H1 (cell line): ENCODE measurements around the gene SLC39A13. TPM values are rescaled to one million over a fixed set of nuclear protein-coding genes. Genes with fewer than 3 reads are reported as not detected.

ENCODE experiments used
- CTCF ChIA-PET: fragments of 300-600 bp; sonication (Branson Sonifier 250); formaldehyde crosslinking; loops from one replicate; lab custom pipeline; 2021; ENCODE audit not compliant: partially characterized antibody; lab: Charles Lee
- POLR2A ChIA-PET: fragments of 300-600 bp; sonication (Branson Sonifier 250); formaldehyde crosslinking; loops from one replicate; lab custom pipeline; 2021; ENCODE audit warnings: inconsistent platforms; ENCODE audit not compliant: partially characterized antibody; lab: Charles Lee
- DNase-seq, 2 experiments: peaks; one replicate each; pipeline versions ENCODE4 v3.0.0 to v3.0.0-alpha.2; 2010 to 2022; ENCODE audit warnings: low spot score in 2 of 2, low read depth in 1 of 2, mixed read lengths in 1 of 2
- FAIRE-seq: peaks from 2 replicates; lab custom pipeline; 2011; peaks lifted over from hg19 to GRCh38; lab: Jason Lieb, UNC
- H2AFZ ChIP-seq: 2 replicates; pipeline ENCODE4 v1.8.1; 2012; ENCODE audit warnings: low read length, inconsistent platforms
- H2AK5ac ChIP-seq: 2 replicates; pipeline ENCODE4 v1.6.1; 2013; ENCODE audit warnings: low read depth, low read length
- H2BK120ac ChIP-seq: replicated peaks from 2 replicates; pipeline ENCODE3; 2013; ENCODE audit warnings: low read depth, low read length, inconsistent platforms
- H2BK12ac ChIP-seq: 2 replicates; pipeline ENCODE4 v1.6.1; 2013; ENCODE audit warnings: low read depth, low read length
- H2BK15ac ChIP-seq: 2 replicates; pipeline ENCODE4 v1.6.1; 2013; ENCODE audit warnings: low read length
- H2BK20ac ChIP-seq: 2 replicates; pipeline ENCODE4 v1.6.1; 2013; ENCODE audit warnings: low read length
- H2BK5ac ChIP-seq: 2 replicates; pipeline ENCODE4 v1.6.1; 2013; ENCODE audit warnings: low read depth, low read length
- H3K14ac ChIP-seq: 2 replicates; pipeline ENCODE4 v1.6.1; 2013; ENCODE audit warnings: inconsistent platforms; ENCODE audit not compliant: insufficient read length
- H3K18ac ChIP-seq: 2 replicates; pipeline ENCODE4 v1.6.1; 2013; ENCODE audit warnings: low read length; ENCODE audit errors: extremely low read depth
- H3K23ac ChIP-seq: 2 replicates; pipeline ENCODE4 v1.6.1; 2013; ENCODE audit warnings: inconsistent platforms; ENCODE audit not compliant: insufficient read length
- H3K23me2 ChIP-seq: 2 replicates; pipeline ENCODE4 v1.6.1; 2013; ENCODE audit warnings: low read depth, low read length
- H3K27ac ChIP-seq: 2 replicates; pipeline ENCODE4 v1.6.1; 2011; ENCODE audit warnings: low read depth, low read length, inconsistent platforms
- H3K27me3 ChIP-seq, 4 experiments: replicated peaks in 1 of 4; 1 replicate in 1 of 4; 2 replicates in 3 of 4; pipeline versions ENCODE4 v1.6.1 to v1.8.1; 2011 to 2013; ENCODE audit warnings: low read length in 3 of 4, mild to moderate bottlenecking in 3 of 4, inconsistent platforms in 2 of 4, mixed read lengths in 2 of 4, moderate library complexity in 1 of 4; ENCODE audit not compliant: control insufficient read depth in 3 of 4, insufficient read depth in 3 of 4; ENCODE audit errors: extremely low read depth in 1 of 4
- H3K36me3 ChIP-seq, 4 experiments: 2 replicates each; pipeline versions ENCODE4 v1.6.1 to v1.8.1; 2011 to 2013; ENCODE audit warnings: mild to moderate bottlenecking in 4 of 4, low read length in 3 of 4, moderate library complexity in 2 of 4, control low read depth in 1 of 4, inconsistent platforms in 1 of 4; ENCODE audit not compliant: insufficient read depth in 4 of 4, control insufficient read depth in 2 of 4
- H3K4ac ChIP-seq: replicated peaks from 2 replicates; pipeline ENCODE3; 2013; ENCODE audit warnings: low read length, low read depth, mixed read lengths, inconsistent platforms; ENCODE audit not compliant: insufficient read length
- H3K4me1 ChIP-seq, 4 experiments: replicated peaks in 1 of 4; 1 replicate in 1 of 4; 2 replicates in 3 of 4; pipeline versions ENCODE4 v1.6.1 to v1.8.1; 2011 to 2013; ENCODE audit warnings: low read length in 3 of 4, inconsistent platforms in 2 of 4, mixed read lengths in 1 of 4; ENCODE audit not compliant: insufficient read depth in 4 of 4, control insufficient read depth in 3 of 4
- H3K4me2 ChIP-seq, 2 experiments: 2 replicates each; pipeline versions ENCODE4 v1.6.1 to v1.8.1; 2011 to 2013; ENCODE audit warnings: low read depth in 2 of 2, low read length in 2 of 2, control low read depth in 1 of 2, inconsistent platforms in 1 of 2, mild to moderate bottlenecking in 1 of 2; ENCODE audit not compliant: insufficient read depth in 1 of 2
- H3K4me3 ChIP-seq, 4 experiments: fragments of 200-600, 300-600 bp in 1 of 4; sonication (generic), shearing (Covaris generic), sonication (Bioruptor Twin) in 1 of 4; 2 replicates each; pipeline versions ENCODE4 v1.5.1 to v1.8.1; 2011 to 2016; ENCODE audit warnings: low read length in 4 of 4, low read depth in 3 of 4, control low read depth in 2 of 4, inconsistent platforms in 2 of 4, mild to moderate bottlenecking in 2 of 4, mixed read lengths in 1 of 4, moderate library complexity in 1 of 4; ENCODE audit not compliant: insufficient read depth in 2 of 4; ENCODE audit errors: extremely low read depth in 1 of 4
- H3K56ac ChIP-seq: replicated peaks from 2 replicates; pipeline ENCODE3; 2013; ENCODE audit warnings: low read depth, mild to moderate bottlenecking, mixed read lengths, low read length, inconsistent platforms; ENCODE audit not compliant: insufficient read length
- H3K79me1 ChIP-seq: 2 replicates; pipeline ENCODE4 v1.6.1; 2013; ENCODE audit warnings: low read depth, low read length, control low read depth
- H3K79me2 ChIP-seq, 2 experiments: 2 replicates each; pipeline versions ENCODE4 v1.6.1 to v1.8.1; 2012 to 2013; ENCODE audit warnings: low read length in 2 of 2, mild to moderate bottlenecking in 2 of 2, inconsistent platforms in 1 of 2; ENCODE audit not compliant: insufficient read depth in 2 of 2, control insufficient read depth in 1 of 2
- H3K9ac ChIP-seq, 4 experiments: replicated peaks in 1 of 4; 1 replicate in 1 of 4; 2 replicates in 3 of 4; pipeline versions ENCODE4 v1.6.1 to v1.8.1; 2011 to 2013; ENCODE audit warnings: low read depth in 3 of 4, low read length in 3 of 4, control low read depth in 2 of 4, mild to moderate bottlenecking in 2 of 4, moderate library complexity in 2 of 4, inconsistent platforms in 1 of 4; ENCODE audit errors: extremely low read depth in 1 of 4
- H3K9me3 ChIP-seq, 2 experiments: 2 replicates each; pipeline versions ENCODE4 v1.6.1 to v1.8.1; 2012 to 2013; ENCODE audit warnings: mild to moderate bottlenecking in 2 of 2, moderate library complexity in 2 of 2, control low read depth in 1 of 2, inconsistent platforms in 1 of 2, low read depth in 1 of 2, low read length in 1 of 2, mixed read lengths in 1 of 2; ENCODE audit not compliant: insufficient read depth in 2 of 2
- H4K20me1 ChIP-seq, 2 experiments: replicated peaks in 1 of 2; 2 replicates each; pipeline versions ENCODE3 to v1.8.1; 2011 to 2013; ENCODE audit warnings: inconsistent platforms in 2 of 2, low read length in 2 of 2, mild to moderate bottlenecking in 1 of 2; ENCODE audit not compliant: insufficient read depth in 2 of 2, control insufficient read depth in 1 of 2
- H4K5ac ChIP-seq: 2 replicates; pipeline ENCODE4 v1.6.1; 2013; ENCODE audit warnings: low read length, low read depth, mixed read lengths, inconsistent platforms; ENCODE audit not compliant: insufficient read length
- H4K8ac ChIP-seq: 2 replicates; pipeline ENCODE4 v1.8.0; 2013; ENCODE audit warnings: mild to moderate bottlenecking, moderate library complexity, low read length, inconsistent platforms; ENCODE audit not compliant: insufficient read depth; ENCODE audit errors: extremely low read depth
- H4K91ac ChIP-seq: replicated peaks from 2 replicates; pipeline ENCODE3; 2013; ENCODE audit warnings: low read length, mixed read lengths, inconsistent platforms; ENCODE audit not compliant: insufficient read length
- BACH1 ChIP-seq: IDR thresholded peaks from 2 replicates; pipeline ENCODE4 v1.6.1; 2012; ENCODE audit warnings: low read length, improper control_type of control experiment
- HDAC2 ChIP-seq, 2 experiments: fragments of 300-600 bp in 1 of 2; sonication (generic) in 1 of 2; IDR thresholded peaks; 2 replicates each; pipeline ENCODE4 v1.6.1; 2011 to 2012; ENCODE audit warnings: low read depth in 2 of 2, low read length in 2 of 2, mild to moderate bottlenecking in 2 of 2, moderate library complexity in 2 of 2, borderline replicate concordance in 1 of 2, inconsistent platforms in 1 of 2
- NRF1 ChIP-seq: IDR thresholded peaks from 2 replicates; pipeline ENCODE4 v1.6.1; 2011; ENCODE audit warnings: mild to moderate bottlenecking, low read depth, low read length, improper control_type of control experiment
- WGBS, 2 experiments: shearing (Covaris generic) in 1 of 2; methylation state at CpG; one replicate each; pipeline versions ENCODE4 v1.1.6 to v1.1.7; 2013 to 2015; ENCODE audit warnings: low lambda C conversion rate in 2 of 2, mixed read lengths in 2 of 2, inconsistent platforms in 1 of 2, low coverage in 1 of 2, missing lambda C conversion rate in 1 of 2; ENCODE audit not compliant: insufficient replicate concordance in 2 of 2, insufficient coverage in 1 of 2, insufficient read length in 1 of 2; ENCODE audit errors: extremely low coverage in 1 of 2, missing lambda C conversion rate in 1 of 2; 5-methylcytosine and 5-hydroxymethylcytosine counted together
- polyA plus RNA-seq, 7 experiments: library from polyadenylated mRNA; depleted of rRNA in 3 of 7; stranded (reverse) in 5 of 7; unstranded in 2 of 7; fragments of >200 nt in 5 of 7; fragments of 200-250 nt in 2 of 7; gene quantifications; 1 replicate in 5 of 7; 2 replicates in 1 of 7; 4 replicates in 1 of 7; pipeline versions ENCODE4 v1.2.1 to v1.2.3, GENCODE V29; 2011 to 2013; ENCODE audit warnings: missing spikeins in 2 of 7, mixed read lengths in 2 of 7
- total RNA-seq: library from RNA; stranded (reverse); fragmentation: NEBNext Ultra II Directional; extraction: Animal tissue kit (Norgen Biotek cat#: 25700); gene quantifications from 2 replicates; pipeline ENCODE4 v1.2.1, GENCODE V29; 2021
- TF ChIP-seq, protein P1 (sequence below): IDR thresholded peaks from 2 replicates; pipeline ENCODE4 v1.6.1; 2011; ENCODE audit warnings: low read length, improper control_type of control experiment

The SLC39A13 gene
- total and polyA plus RNA-seq, 2 of the 8 experiments (the other 6 are each of a cell fraction or from before 2014, with no cell fraction given): 23.2 to 30.0 TPM

- DNase-seq: no peak
- H3K4me2 ChIP-seq: no peak overlapping the region
- CTCF ChIA-PET: interaction anchor here (0.6 to 2.1 kb wide), 5 partner anchors 15 to 336 kb away, joined by 3 to 11 read pairs (median 5); partner anchors contain the start of gene RAPSN
- no peaks in the 10 kb centered on the region for H3K79me2 ChIP-seq
- H2AFZ ChIP-seq: no peak overlapping the region
- no peak overlapping the region for H3K27ac ChIP-seq
- no peak overlapping the region for H2BK120ac ChIP-seq
- no peak overlapping the region for H3K23ac ChIP-seq
- no peak overlapping the region for H3K4me3 ChIP-seq
- 0 out of 2 replicates have a peak overlapping the region, but pooled peaks have one; percentile 84 for H2BK12ac ChIP-seq
- TF ChIP-seq NRF1: no peak
- TF ChIP-seq, protein P1, sequence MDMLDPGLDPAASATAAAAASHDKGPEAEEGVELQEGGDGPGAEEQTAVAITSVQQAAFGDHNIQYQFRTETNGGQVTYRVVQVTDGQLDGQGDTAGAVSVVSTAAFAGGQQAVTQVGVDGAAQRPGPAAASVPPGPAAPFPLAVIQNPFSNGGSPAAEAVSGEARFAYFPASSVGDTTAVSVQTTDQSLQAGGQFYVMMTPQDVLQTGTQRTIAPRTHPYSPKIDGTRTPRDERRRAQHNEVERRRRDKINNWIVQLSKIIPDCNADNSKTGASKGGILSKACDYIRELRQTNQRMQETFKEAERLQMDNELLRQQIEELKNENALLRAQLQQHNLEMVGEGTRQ: no peak
- no peak for TF ChIP-seq BACH1
- TF ChIP-seq HDAC2 (IDR thresholded peaks at IDR 0.05; ENCODE audit: borderline replicate concordance in 1 of 2, low read depth in 2 of 2, low read length in 2 of 2): no peak
- TF ChIP-seq, all 59 proteins: peak for 0
- Histone ChIP-seq H3K4me1 (peaks cover 0 to 5% (median 2%) of the 10 kb centered on the region in 4 experiments; a peak in 5 of 7 replicates), H3K36me3 (no peaks in the 10 kb centered on the region), H3K23me2 (peaks cover 9% of the 10 kb centered on the region; the same call in 1 of the 2 replicates), H4K91ac (peak overlapping the region; percentile 73), H4K5ac (no peak overlapping the region), H3K9ac (no peak overlapping the region), H3K79me1 (no peaks in the 10 kb centered on the region), H2BK20ac (no peak overlapping the region), H2AK5ac (no peak overlapping the region), H3K18ac (no peak overlapping the region), H2BK15ac (no peak overlapping the region), H3K4ac (no peak overlapping the region), H3K27me3 (no peaks in the 10 kb centered on the region), H3K56ac (no peak overlapping the region), H4K8ac (no peak overlapping the region; the same call in 1 of the 2 replicates), H2BK5ac (no peak overlapping the region), H3K14ac (no peak overlapping the region), H4K20me1 (peaks cover 0 to 2% of the 10 kb centered on the region in 2 experiments), H3K9me3 (no peaks in the 10 kb centered on the region)
- WGBS, 2 experiments: 87% methylated on average over 13 of the region's 13 CpGs; no CpG with 5 or more reads in 1 of the 2 experiments
- POLR2A ChIA-PET: interaction anchor here (0.8 to 1.8 kb wide), 2 partner anchors 14 to 43 kb away, joined by 3 to 4 read pairs; no protein-coding TSS in a partner anchor
- FAIRE-seq: no peak
Measured at GRCh38 chr11:47375546-47376085, 32.8 kb upstream of the SLC39A13 start.
